ENCODE measurements around the gene CLEC2A.
A peak's percentile ranks its signal among the peaks of the same experiment; 100 is the strongest.
"Not testable (repeated sequence)": the region's sequence is repeated elsewhere in the genome, so short reads cannot be mapped to it uniquely, and the experiment has no call there.

The CLEC2A gene

DNA sequence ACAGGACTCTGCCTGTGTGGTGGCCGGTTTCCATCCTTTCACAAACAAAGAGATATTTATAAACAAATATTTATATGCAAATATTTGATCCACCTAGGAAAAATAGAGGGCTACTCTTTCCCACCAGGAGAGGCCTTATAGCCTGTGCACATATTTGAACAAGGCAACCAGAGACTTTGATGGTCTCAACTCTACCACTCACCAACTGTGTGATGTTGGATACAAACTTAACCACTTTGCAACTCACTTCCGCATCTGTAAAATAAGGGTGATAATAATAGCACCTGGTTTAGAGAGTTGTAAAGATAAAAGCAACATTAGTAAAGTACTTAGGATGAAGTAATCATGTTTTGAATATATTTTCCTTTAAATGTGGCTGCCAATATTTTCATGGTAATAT, 37.5 kb upstream of the CLEC2A start:
- DNase-seq (ENCODE audit: low read depth), result no peak
- TF ChIP-seq, protein P1, sequence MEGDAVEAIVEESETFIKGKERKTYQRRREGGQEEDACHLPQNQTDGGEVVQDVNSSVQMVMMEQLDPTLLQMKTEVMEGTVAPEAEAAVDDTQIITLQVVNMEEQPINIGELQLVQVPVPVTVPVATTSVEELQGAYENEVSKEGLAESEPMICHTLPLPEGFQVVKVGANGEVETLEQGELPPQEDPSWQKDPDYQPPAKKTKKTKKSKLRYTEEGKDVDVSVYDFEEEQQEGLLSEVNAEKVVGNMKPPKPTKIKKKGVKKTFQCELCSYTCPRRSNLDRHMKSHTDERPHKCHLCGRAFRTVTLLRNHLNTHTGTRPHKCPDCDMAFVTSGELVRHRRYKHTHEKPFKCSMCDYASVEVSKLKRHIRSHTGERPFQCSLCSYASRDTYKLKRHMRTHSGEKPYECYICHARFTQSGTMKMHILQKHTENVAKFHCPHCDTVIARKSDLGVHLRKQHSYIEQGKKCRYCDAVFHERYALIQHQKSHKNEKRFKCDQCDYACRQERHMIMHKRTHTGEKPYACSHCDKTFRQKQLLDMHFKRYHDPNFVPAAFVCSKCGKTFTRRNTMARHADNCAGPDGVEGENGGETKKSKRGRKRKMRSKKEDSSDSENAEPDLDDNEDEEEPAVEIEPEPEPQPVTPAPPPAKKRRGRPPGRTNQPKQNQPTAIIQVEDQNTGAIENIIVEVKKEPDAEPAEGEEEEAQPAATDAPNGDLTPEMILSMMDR (conservative IDR thresholded peaks at IDR 0.05; ENCODE audit: low read length), result no peak
- H3K4me3 ChIP-seq (ENCODE audit: low read length), result no peak overlapping the region

DNA sequence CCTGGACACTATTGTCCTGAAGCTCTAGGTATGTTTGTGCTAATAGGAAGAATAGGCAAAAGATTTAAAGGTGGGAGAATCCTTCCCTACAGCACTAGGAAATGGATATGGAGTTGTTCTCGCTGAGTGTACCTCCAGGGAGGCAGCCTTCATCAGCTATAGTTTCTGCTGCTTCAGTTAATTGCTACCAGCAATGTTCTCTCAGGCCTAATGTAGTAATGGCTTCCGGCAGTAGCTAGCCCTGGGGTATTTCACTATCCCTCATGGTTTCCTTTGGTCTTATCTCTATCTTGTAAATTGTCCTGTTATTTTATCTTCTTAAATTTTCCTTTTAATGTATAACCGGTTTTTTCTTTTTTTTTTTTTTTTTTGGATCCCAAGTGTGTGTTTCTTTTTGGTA, 29.7 kb upstream of the CLEC2A start:
- H3K4me3 ChIP-seq (ENCODE audit: low read length), result no peak overlapping the region
- no peak for DNase-seq (ENCODE audit: low read depth)
- TF ChIP-seq, protein P1 (conservative IDR thresholded peaks at IDR 0.05; ENCODE audit: low read length), result no peak

GRCh38 chr12:9961106-9961505, 28.9 kb upstream of the CLEC2A start:
- DNase-seq (ENCODE audit: low read depth), result no peak
- TF ChIP-seq, protein P1 (conservative IDR thresholded peaks at IDR 0.05; ENCODE audit: low read length), result no peak
- no peak overlapping the region for H3K4me3 ChIP-seq (ENCODE audit: low read length)

DNA sequence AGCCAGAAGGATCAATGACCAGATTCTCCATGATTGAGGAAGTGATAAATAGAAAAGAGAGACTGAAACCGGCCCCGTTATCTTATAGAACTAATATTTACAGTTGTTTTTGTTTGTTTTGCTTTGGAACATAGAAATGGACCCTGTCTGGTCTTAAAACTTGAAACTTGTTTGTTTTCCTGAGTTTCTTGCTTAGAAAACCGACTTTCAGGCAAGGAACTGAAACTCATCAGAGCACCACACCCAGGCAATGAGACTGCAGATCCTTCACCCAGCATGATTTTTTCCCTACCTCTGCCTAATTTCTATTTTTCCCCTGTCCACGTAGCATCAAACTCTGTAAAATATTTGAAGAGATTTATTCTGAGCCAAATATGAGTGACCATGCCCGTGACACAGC, 28.4 kb upstream of the CLEC2A start:
- DNase-seq (ENCODE audit: low read depth), result no peak
- TF ChIP-seq, protein P1 (conservative IDR thresholded peaks at IDR 0.05; ENCODE audit: low read length), result no peak
- H3K4me3 ChIP-seq (ENCODE audit: low read length), result no peak overlapping the region

DNA sequence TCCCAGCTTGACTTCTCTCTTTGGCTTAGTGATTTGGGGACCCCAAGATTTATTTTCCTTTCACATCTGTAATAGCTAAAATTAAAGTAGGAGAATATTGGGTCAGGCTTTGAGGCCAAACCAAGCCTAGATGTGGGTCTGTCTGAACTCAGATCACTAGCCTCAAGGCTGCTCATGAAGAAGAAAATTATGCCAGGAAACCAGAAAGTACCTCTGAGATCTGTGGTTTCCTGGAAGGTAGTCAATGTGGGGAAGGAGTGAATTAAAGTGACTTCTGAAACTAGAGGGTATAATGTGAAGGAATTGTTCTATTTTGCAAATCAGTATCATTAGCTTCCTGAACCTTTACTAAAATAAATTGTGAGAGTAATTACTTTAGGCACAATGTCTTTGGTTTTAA, 25.7 kb upstream of the CLEC2A start:
- TF ChIP-seq, protein P1 (conservative IDR thresholded peaks at IDR 0.05; ENCODE audit: low read length), result no peak
- no peak for DNase-seq (ENCODE audit: low read depth)
- no peak overlapping the region for H3K4me3 ChIP-seq (ENCODE audit: low read length)

GRCh38 chr12:9952954-9953729, 21.0 kb upstream of the CLEC2A start:
- H3K4me3 ChIP-seq (ENCODE audit: low read length); DNase-seq (ENCODE audit: low read depth): not testable (repeated sequence)

DNA sequence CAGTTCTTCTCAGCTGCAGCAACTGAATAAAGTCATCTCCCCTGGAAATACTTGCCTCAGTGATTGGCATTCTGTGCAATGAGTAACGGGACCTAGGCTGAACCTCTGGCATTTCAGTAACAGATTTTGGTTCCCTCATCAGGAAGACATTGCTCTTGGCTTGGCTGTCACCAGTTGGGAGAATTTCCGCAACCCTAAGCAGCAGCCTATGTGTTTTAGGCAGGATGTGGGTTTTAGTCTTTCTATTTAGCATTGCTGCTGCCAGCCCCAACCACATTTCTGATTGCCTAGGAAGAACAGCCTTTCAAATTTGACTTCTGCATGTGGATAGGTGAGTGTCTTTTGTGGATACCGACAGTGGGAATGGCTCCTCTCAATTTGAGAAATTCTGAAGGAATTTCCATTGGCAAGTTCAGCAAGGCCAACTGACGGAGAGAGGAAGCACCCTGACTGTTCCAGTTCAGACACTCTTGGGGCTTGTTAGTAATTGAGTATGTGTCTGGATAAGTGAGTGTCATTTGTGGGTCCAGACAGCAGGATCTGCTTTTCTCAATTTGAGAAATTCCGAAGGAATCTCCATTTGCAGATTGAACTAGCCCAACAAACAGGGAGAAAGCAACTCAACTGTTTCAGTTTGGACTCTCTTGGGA, 19.0 kb upstream of the CLEC2A start:
- no peak overlapping the region for H3K4me3 ChIP-seq (ENCODE audit: low read length)
- TF ChIP-seq, protein P1 (conservative IDR thresholded peaks at IDR 0.05; ENCODE audit: low read length), result no peak
- peak; percentile 32 for DNase-seq (ENCODE audit: low read depth)

Measured in AG10803 (cell line).